ENCODE measurements around the gene HINT2.

HINT2 gene

GRCh38 chr9:35814841-35815543 lies at the start of gene HINT2:
TSS of gene HINT2 (minus strand) at chr9:35815042. CDS start at chr9:35814979, 63 bp downstream.
- Histone ChIP-seq H3K4me1 (ENCODE audit: insufficient read depth, insufficient read length) (peaks cover 5% of the 10 kb centered on the region), H3K36me3 (ENCODE audit: insufficient read depth, insufficient read length, low read length) (peaks cover 3% of the 10 kb centered on the region), H3K4me3 (ENCODE audit: insufficient read length, low read depth) (peak within 1 kb of the TSS; percentile 91), H3K27me3 (ENCODE audit: insufficient read depth, insufficient read length) (peaks cover 8% of the 10 kb centered on the region), H3K9ac (ENCODE audit: insufficient read length, low read depth) (peak within 1 kb of the TSS; percentile 97), H3K9me3 (ENCODE audit: insufficient read depth, low read length) (no peaks in the 10 kb centered on the region)
- peak; percentile 97 for DNase-seq (ENCODE audit: low read depth, low spot score)
- TF ChIP-seq YY1 (IDR thresholded peaks at IDR 0.05; ENCODE audit: insufficient read depth, insufficient read length) (peak; percentile 28), SUZ12 (IDR thresholded peaks at IDR 0.05; ENCODE audit: extremely low read depth, insufficient read depth, insufficient read length) (no peak)

GRCh38 chr9:35863583-35863982 lies 48.7 kb upstream of the HINT2 start:
- DNase-seq (ENCODE audit: low read depth, low spot score): no peak
- no peaks in the 10 kb centered on the region for H3K9me3 ChIP-seq (ENCODE audit: insufficient read depth, low read length)
- peaks cover 5% of the 10 kb centered on the region for H3K4me1 ChIP-seq (ENCODE audit: insufficient read depth, insufficient read length)
- H3K27me3 ChIP-seq (ENCODE audit: insufficient read depth, insufficient read length): peaks cover 11% of the 10 kb centered on the region
- H3K4me3 ChIP-seq (ENCODE audit: insufficient read length, low read depth): no peak overlapping the region
- H3K9ac ChIP-seq (ENCODE audit: insufficient read length, low read depth): no peak overlapping the region
- no peaks in the 10 kb centered on the region for H3K36me3 ChIP-seq (ENCODE audit: insufficient read depth, insufficient read length, low read length)
- TF ChIP-seq YY1 (IDR thresholded peaks at IDR 0.05; ENCODE audit: insufficient read depth, insufficient read length) (no peak), SUZ12 (IDR thresholded peaks at IDR 0.05; ENCODE audit: extremely low read depth, insufficient read depth, insufficient read length) (no peak), ZNF274 (IDR thresholded peaks at IDR 0.05; ENCODE audit: low read depth, low read length) (no peak)

GRCh38 chr9:35862328-35862727 lies 47.5 kb upstream of the HINT2 start:
- peaks cover 11% of the 10 kb centered on the region for H3K27me3 ChIP-seq (ENCODE audit: insufficient read depth, insufficient read length)
- DNase-seq (ENCODE audit: low read depth, low spot score): no peak
- no peaks in the 10 kb centered on the region for H3K36me3 ChIP-seq (ENCODE audit: insufficient read depth, insufficient read length, low read length)
- TF ChIP-seq ZNF274 (IDR thresholded peaks at IDR 0.05; ENCODE audit: low read depth, low read length) (no peak), YY1 (IDR thresholded peaks at IDR 0.05; ENCODE audit: insufficient read depth, insufficient read length) (no peak), SUZ12 (IDR thresholded peaks at IDR 0.05; ENCODE audit: extremely low read depth, insufficient read depth, insufficient read length) (no peak)
- H3K9ac ChIP-seq (ENCODE audit: insufficient read length, low read depth): no peak overlapping the region
- H3K4me3 ChIP-seq (ENCODE audit: insufficient read length, low read depth): no peak overlapping the region
- H3K9me3 ChIP-seq (ENCODE audit: insufficient read depth, low read length): no peaks in the 10 kb centered on the region
- H3K4me1 ChIP-seq (ENCODE audit: insufficient read depth, insufficient read length): peaks cover 2% of the 10 kb centered on the region

- H3K36me3 ChIP-seq (ENCODE audit: insufficient read depth, insufficient read length, low read length): no peaks in the 10 kb centered on the region
- no peak overlapping the region for H3K9ac ChIP-seq (ENCODE audit: insufficient read length, low read depth)
- TF ChIP-seq SUZ12 (IDR thresholded peaks at IDR 0.05; ENCODE audit: extremely low read depth, insufficient read depth, insufficient read length): no peak
- TF ChIP-seq YY1 (IDR thresholded peaks at IDR 0.05; ENCODE audit: insufficient read depth, insufficient read length): no peak
- TF ChIP-seq ZNF274 (IDR thresholded peaks at IDR 0.05; ENCODE audit: low read depth, low read length): no peak
- H3K27me3 ChIP-seq (ENCODE audit: insufficient read depth, insufficient read length): peaks cover 11% of the 10 kb centered on the region
- DNase-seq (ENCODE audit: low read depth, low spot score): no peak
- H3K9me3 ChIP-seq (ENCODE audit: insufficient read depth, low read length): no peaks in the 10 kb centered on the region
- H3K4me1 ChIP-seq (ENCODE audit: insufficient read depth, insufficient read length): peaks cover 2% of the 10 kb centered on the region
- H3K4me3 ChIP-seq (ENCODE audit: insufficient read length, low read depth): no peak overlapping the region
Observed at GRCh38 chr9:35861161-35861897, 46.5 kb upstream of the HINT2 start.

DNA sequence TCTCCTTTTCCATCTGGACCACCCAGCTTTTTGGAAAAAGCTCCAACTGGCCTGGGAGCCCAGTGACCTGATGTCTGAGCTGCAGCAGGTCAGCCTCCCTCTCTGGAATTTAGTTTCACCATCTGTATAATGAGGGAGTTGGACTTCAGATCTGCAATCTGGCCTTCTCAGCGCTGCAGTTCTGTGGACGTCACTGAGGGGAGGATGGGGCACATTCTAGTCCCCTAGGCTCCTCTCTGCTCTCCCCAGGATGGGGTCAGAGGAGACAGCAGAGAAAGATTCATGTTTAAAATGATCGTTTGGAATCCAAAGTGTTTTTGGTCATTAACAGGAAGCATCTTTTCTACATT lies 45.1 kb upstream of the HINT2 start:
- TF ChIP-seq YY1 (IDR thresholded peaks at IDR 0.05; ENCODE audit: insufficient read depth, insufficient read length): no peak
- no peak for TF ChIP-seq SUZ12 (IDR thresholded peaks at IDR 0.05; ENCODE audit: extremely low read depth, insufficient read depth, insufficient read length)
- no peak for TF ChIP-seq ZNF274 (IDR thresholded peaks at IDR 0.05; ENCODE audit: low read depth, low read length)
- H3K4me3 ChIP-seq (ENCODE audit: insufficient read length, low read depth): no peak overlapping the region
- H3K9ac ChIP-seq (ENCODE audit: insufficient read length, low read depth): no peak overlapping the region
- peaks cover 11% of the 10 kb centered on the region for H3K27me3 ChIP-seq (ENCODE audit: insufficient read depth, insufficient read length)
- no peaks in the 10 kb centered on the region for H3K36me3 ChIP-seq (ENCODE audit: insufficient read depth, insufficient read length, low read length)
- no peak for DNase-seq (ENCODE audit: low read depth, low spot score)
- no peaks in the 10 kb centered on the region for H3K9me3 ChIP-seq (ENCODE audit: insufficient read depth, low read length)
- H3K4me1 ChIP-seq (ENCODE audit: insufficient read depth, insufficient read length): peaks cover 2% of the 10 kb centered on the region

DNA sequence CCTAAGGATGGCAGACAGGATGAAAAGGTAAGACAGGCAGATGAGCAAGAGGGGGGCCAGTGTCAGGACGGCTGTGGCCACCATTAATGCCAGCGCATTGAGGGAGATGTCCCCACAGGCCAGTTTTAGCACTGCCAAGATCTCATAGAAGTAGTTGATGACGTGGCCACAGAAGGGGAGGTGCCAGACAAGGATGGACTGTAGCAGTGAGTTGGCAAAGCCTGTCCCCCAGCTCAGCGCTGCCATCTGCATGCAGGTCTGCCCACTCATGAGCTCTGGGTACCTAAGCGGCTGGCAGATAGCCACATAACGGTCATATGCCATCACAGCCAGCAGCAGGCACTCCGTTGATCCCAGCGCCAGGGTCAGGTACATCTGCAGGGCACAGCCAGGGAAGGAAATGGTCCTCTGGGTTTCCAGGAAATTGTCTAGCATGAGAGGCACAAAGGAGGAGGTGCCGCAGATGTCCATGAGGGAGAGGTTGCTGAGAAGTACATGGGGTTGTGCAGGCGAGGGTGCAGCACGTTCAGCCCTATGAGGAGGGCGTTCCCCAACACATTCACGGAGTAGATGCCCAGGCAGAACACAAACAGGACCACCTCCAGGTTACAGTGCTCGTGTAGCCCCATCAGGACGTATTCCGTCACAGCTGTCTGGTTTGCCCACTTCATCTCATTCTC lies 44.6 kb upstream of the HINT2 start:
- DNase-seq (ENCODE audit: low read depth, low spot score): no peak
- Histone ChIP-seq H3K9ac (ENCODE audit: insufficient read length, low read depth) (no peak overlapping the region), H3K4me3 (ENCODE audit: insufficient read length, low read depth) (no peak overlapping the region), H3K27me3 (ENCODE audit: insufficient read depth, insufficient read length) (peaks cover 11% of the 10 kb centered on the region), H3K4me1 (ENCODE audit: insufficient read depth, insufficient read length) (peaks cover 2% of the 10 kb centered on the region), H3K36me3 (ENCODE audit: insufficient read depth, insufficient read length, low read length) (no peaks in the 10 kb centered on the region), H3K9me3 (ENCODE audit: insufficient read depth, low read length) (no peaks in the 10 kb centered on the region)
- TF ChIP-seq YY1 (IDR thresholded peaks at IDR 0.05; ENCODE audit: insufficient read depth, insufficient read length): no peak
- no peak for TF ChIP-seq ZNF274 (IDR thresholded peaks at IDR 0.05; ENCODE audit: low read depth, low read length)
- TF ChIP-seq SUZ12 (IDR thresholded peaks at IDR 0.05; ENCODE audit: extremely low read depth, insufficient read depth, insufficient read length): no peak

- no peak for DNase-seq (ENCODE audit: low read depth, low spot score)
- Histone ChIP-seq H3K9me3 (ENCODE audit: insufficient read depth, low read length) (no peaks in the 10 kb centered on the region), H3K36me3 (ENCODE audit: insufficient read depth, insufficient read length, low read length) (no peaks in the 10 kb centered on the region), H3K4me1 (ENCODE audit: insufficient read depth, insufficient read length) (peaks cover 4% of the 10 kb centered on the region), H3K4me3 (ENCODE audit: insufficient read length, low read depth) (no peak overlapping the region), H3K9ac (ENCODE audit: insufficient read length, low read depth) (no peak overlapping the region), H3K27me3 (ENCODE audit: insufficient read depth, insufficient read length) (peaks cover 11% of the 10 kb centered on the region)
- TF ChIP-seq SUZ12 (IDR thresholded peaks at IDR 0.05; ENCODE audit: extremely low read depth, insufficient read depth, insufficient read length): no peak
- no peak for TF ChIP-seq YY1 (IDR thresholded peaks at IDR 0.05; ENCODE audit: insufficient read depth, insufficient read length)
- TF ChIP-seq ZNF274 (IDR thresholded peaks at IDR 0.05; ENCODE audit: low read depth, low read length): no peak
Observed at GRCh38 chr9:35858458-35858857, 43.6 kb upstream of the HINT2 start.

Data from NT2/D1 (cell line).